HepG2 (cell line): ENCODE results near the gene NUDT2. TPM values are rescaled to one million over a fixed set of nuclear protein-coding genes. Genes with fewer than 3 reads are reported as not detected.

Experiments used
- ATF4 ChIP-seq, 2 experiments: fragments of 450-650 bp in 1 of 2; sonication (generic) in 1 of 2; formaldehyde crosslinking; IDR thresholded peaks; 2 replicates each; pipeline versions ENCODE4 v1.5.0 to v1.8.0; 2020 to 2022; ENCODE audit warnings: mild to moderate bottlenecking in 1 of 2, missing genetic modification reagents in 1 of 2
- ATRX ChIP-seq: sonication (generic); formaldehyde crosslinking; IDR thresholded peaks from 2 replicates; pipeline ENCODE4 v1.4.0; 2020; ENCODE audit warnings: missing genetic modification reagents, borderline replicate concordance
- BORCS8-MEF2B ChIP-seq: sonication (generic); formaldehyde crosslinking; IDR thresholded peaks from 2 replicates; pipeline ENCODE4 v1.8.0; 2022; ENCODE audit warnings: mild to moderate bottlenecking, missing genetic modification reagents
- DMTF1 ChIP-seq: sonication (generic); formaldehyde crosslinking; IDR thresholded peaks from 2 replicates; pipeline ENCODE4 v1.4.0; 2020; ENCODE audit warnings: mild to moderate bottlenecking, missing genetic modification reagents
- GABPB1 ChIP-seq: IDR thresholded peaks from 2 replicates; pipeline ENCODE4 v1.6.1; 2016; ENCODE audit warnings: mild to moderate bottlenecking, missing genetic modification reagents, moderate library complexity, missing compliant biosample characterization
- HCFC1 ChIP-seq: fragments of 150-350 bp; IDR thresholded peaks from 2 replicates; pipeline ENCODE4 v1.6.1; 2014; ENCODE audit warnings: low read depth, low read length
- KAT7 ChIP-seq: IDR thresholded peaks from 2 replicates; pipeline ENCODE4 v1.6.1; 2018; ENCODE audit warnings: borderline replicate concordance, missing compliant biosample characterization
- KDM1A ChIP-seq: IDR thresholded peaks from 2 replicates; pipeline ENCODE4 v1.6.1; 2016; ENCODE audit warnings: missing compliant biosample characterization
- KMT2B ChIP-seq: IDR thresholded peaks from 2 replicates; pipeline ENCODE4 v1.6.1; 2016; ENCODE audit warnings: missing genetic modification reagents, missing compliant biosample characterization
- NAIF1 ChIP-seq: sonication (generic); formaldehyde crosslinking; IDR thresholded peaks from 2 replicates; pipeline ENCODE4 v1.5.0; 2020; ENCODE audit warnings: mild to moderate bottlenecking, missing genetic modification reagents, borderline replicate concordance
- NFRKB ChIP-seq: fragments of 450-650 bp; IDR thresholded peaks from 2 replicates; pipeline ENCODE4 v1.6.1; 2017
- PITX1 ChIP-seq: sonication (generic); formaldehyde crosslinking; IDR thresholded peaks from 2 replicates; pipeline ENCODE4 v1.5.1; 2020; ENCODE audit warnings: mild to moderate bottlenecking, missing genetic modification reagents
- SP2 ChIP-seq: sonication (generic); formaldehyde crosslinking; IDR thresholded peaks from 2 replicates; pipeline ENCODE4 v1.5.1; 2020; ENCODE audit warnings: mild to moderate bottlenecking, missing genetic modification reagents
- SPEN ChIP-seq: sonication (generic); formaldehyde crosslinking; IDR thresholded peaks from 2 replicates; pipeline ENCODE4 v1.5.1; 2020; ENCODE audit warnings: low read depth, mild to moderate bottlenecking, missing genetic modification reagents
- SRY ChIP-seq: sonication (generic); formaldehyde crosslinking; IDR thresholded peaks from 2 replicates; pipeline ENCODE4 v1.8.0; 2022; ENCODE audit warnings: mild to moderate bottlenecking, missing genetic modification reagents
- SYNCRIP ChIP-seq: fragments of 200-400 bp; formaldehyde crosslinking; IDR thresholded peaks from 2 replicates; pipeline ENCODE4 v1.6.1; 2018; ENCODE audit warnings: mild to moderate bottlenecking, low read depth, low read length; ENCODE audit not compliant: insufficient read depth
- TAF15 ChIP-seq: fragments of 200-400 bp; formaldehyde crosslinking; IDR thresholded peaks from one replicate; pipeline ENCODE4 v1.6.1; 2018; ENCODE audit warnings: mild to moderate bottlenecking, low read depth, low read length; ENCODE audit not compliant: poor library complexity, severe bottlenecking
- ZC3H4 ChIP-seq: sonication (generic); formaldehyde crosslinking; IDR thresholded peaks from 2 replicates; pipeline ENCODE4 v1.4.0; 2020; ENCODE audit warnings: missing genetic modification reagents, borderline replicate concordance
- ZNF138 ChIP-seq: sonication (generic); formaldehyde crosslinking; IDR thresholded peaks from 2 replicates; pipeline ENCODE4 v1.5.0; 2020; ENCODE audit warnings: mild to moderate bottlenecking, low read depth, missing genetic modification reagents
- ZNF207 ChIP-seq: fragments of 450-650 bp; IDR thresholded peaks from 2 replicates; pipeline ENCODE4 v1.6.1; 2016; ENCODE audit warnings: antibody characterized with exemption, borderline replicate concordance
- ZNF251 ChIP-seq: sonication (generic); formaldehyde crosslinking; IDR thresholded peaks from 2 replicates; pipeline ENCODE4 v1.9.0; 2021; ENCODE audit warnings: mild to moderate bottlenecking, missing genetic modification reagents
- ZNF660 ChIP-seq: sonication (generic); formaldehyde crosslinking; IDR thresholded peaks from 2 replicates; pipeline ENCODE4 v1.5.1; 2020; ENCODE audit warnings: mild to moderate bottlenecking, low read depth, missing genetic modification reagents, borderline replicate concordance
- ZNF709 ChIP-seq: sonication (generic); formaldehyde crosslinking; IDR thresholded peaks from 2 replicates; pipeline ENCODE4 v1.5.0; 2020; ENCODE audit warnings: mild to moderate bottlenecking, missing genetic modification reagents
- ZNF790 ChIP-seq: sonication (generic); formaldehyde crosslinking; IDR thresholded peaks from 2 replicates; pipeline ENCODE4 v1.8.0; 2022; ENCODE audit warnings: missing genetic modification reagents, mild to moderate bottlenecking, borderline replicate concordance
- ZSCAN22 ChIP-seq: sonication (generic); formaldehyde crosslinking; IDR thresholded peaks from 2 replicates; pipeline ENCODE4 v1.4.0; 2020; ENCODE audit warnings: mild to moderate bottlenecking, missing genetic modification reagents
- ZSCAN9 ChIP-seq: IDR thresholded peaks from 2 replicates; pipeline ENCODE4 v1.6.1; 2016; ENCODE audit warnings: borderline replicate concordance
- polyA plus RNA-seq, 8 experiments: library from polyadenylated mRNA; depleted of rRNA in 3 of 8; stranded (reverse) in 7 of 8; unstranded in 1 of 8; fragments of >200 nt; fragmentation: Illumina TruSeq in 4 of 8; extraction: Trizol in 4 of 8; gene quantifications; 2 replicates each; pipeline versions ENCODE4 v1.2.1 to v1.2.3, GENCODE V29; 2011 to 2016; ENCODE audit warnings: low read depth in 4 of 8, missing spikeins in 1 of 8, mixed read lengths in 1 of 8; ENCODE audit not compliant: insufficient read depth in 1 of 8
- total RNA-seq, 5 experiments: library from RNA; depleted of rRNA; stranded (reverse); fragments of >200 nt; fragmentation: Illumina TruSeq; extraction: Trizol; gene quantifications; 2 replicates each; pipeline ENCODE4 v1.2.3, GENCODE V29; 2016; ENCODE audit warnings: low read depth in 1 of 5
- TF ChIP-seq, protein P1 (sequence below): IDR thresholded peaks from 2 replicates; pipeline ENCODE4 v1.6.1; 2018; ENCODE audit warnings: missing genetic modification reagents, mild to moderate bottlenecking, missing compliant biosample characterization

Gene NUDT2
- total and polyA plus RNA-seq, 2 of the 13 experiments (the other 11 are each of a cell fraction or from before 2014, with no cell fraction given), result 19.9 to 24.6 TPM

- TF ChIP-seq ZNF138 (no peak), KAT7 (CRISPR knock-in tag) (peak; percentile 66; the same call in 1 of the 2 replicates), ZC3H4 (CRISPR knock-in tag) (no peak), ZNF207 (no peak), NFRKB (no peak), ZNF709 (CRISPR knock-in tag) (peak; percentile 15; the same call in 1 of the 2 replicates), SYNCRIP (no peak), DMTF1 (CRISPR knock-in tag) (no peak), TAF15 (peak; percentile 24), NAIF1 (0 out of 2 replicates have a peak, but pooled peaks have one; percentile 72), GABPB1 (CRISPR knock-in tag) (peak; percentile 90), KMT2B (CRISPR knock-in tag) (0 out of 2 replicates have a peak, but pooled peaks have one; percentile 51), PITX1 (no peak), ZNF790 (CRISPR knock-in tag) (no peak; the same call in 1 of the 2 replicates), ATRX (CRISPR knock-in tag) (no peak), SP2 (CRISPR knock-in tag) (0 out of 2 replicates have a peak, but pooled peaks have one; percentile 26), ZNF660 (CRISPR knock-in tag) (no peak), SPEN (no peak; the same call in 1 of the 2 replicates), ATF4 (CRISPR knock-in tag; IDR thresholded peaks at IDR 0.05) (0 out of 4 replicates have a peak, but pooled peaks of 1 of the 2 experiments have one; percentile 27), ZSCAN22 (no peak; the same call in 1 of the 2 replicates), ZNF251 (CRISPR knock-in tag) (no peak), BORCS8-MEF2B (CRISPR knock-in tag) (peak; percentile 45), KDM1A (CRISPR knock-in tag) (no peak), SRY (peak; percentile 39; the same call in 1 of the 2 replicates), ZSCAN9 (peak; percentile 30; the same call in 1 of the 2 replicates), HCFC1 (peak; percentile 90)
- TF ChIP-seq, protein P1, sequence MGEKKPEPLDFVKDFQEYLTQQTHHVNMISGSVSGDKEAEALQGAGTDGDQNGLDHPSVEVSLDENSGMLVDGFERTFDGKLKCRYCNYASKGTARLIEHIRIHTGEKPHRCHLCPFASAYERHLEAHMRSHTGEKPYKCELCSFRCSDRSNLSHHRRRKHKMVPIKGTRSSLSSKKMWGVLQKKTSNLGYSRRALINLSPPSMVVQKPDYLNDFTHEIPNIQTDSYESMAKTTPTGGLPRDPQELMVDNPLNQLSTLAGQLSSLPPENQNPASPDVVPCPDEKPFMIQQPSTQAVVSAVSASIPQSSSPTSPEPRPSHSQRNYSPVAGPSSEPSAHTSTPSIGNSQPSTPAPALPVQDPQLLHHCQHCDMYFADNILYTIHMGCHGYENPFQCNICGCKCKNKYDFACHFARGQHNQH (CRISPR knock-in tag), result 0 out of 2 replicates have a peak, but pooled peaks have one; percentile 53
These were observed 47.4 kb downstream of the NUDT2 start, which contains the start of gene MYORG (continued) for GRCh38 chr9:34376596-34377403.
